DMS114 treated with DMSO at 0.1 percent for 48 hours (cell line): ENCODE measurements around the gene TMEM198.

Source experiments
- DNase-seq: peaks from one replicate; lab custom pipeline; 2025; ENCODE audit not compliant: unreplicated experiment; lab: John Stamatoyannopoulos, UW

Gene TMEM198

GRCh38 chr2:219575566-219576504 lies 32.0 kb downstream of the TMEM198 start:
- no peak for DNase-seq

DNA sequence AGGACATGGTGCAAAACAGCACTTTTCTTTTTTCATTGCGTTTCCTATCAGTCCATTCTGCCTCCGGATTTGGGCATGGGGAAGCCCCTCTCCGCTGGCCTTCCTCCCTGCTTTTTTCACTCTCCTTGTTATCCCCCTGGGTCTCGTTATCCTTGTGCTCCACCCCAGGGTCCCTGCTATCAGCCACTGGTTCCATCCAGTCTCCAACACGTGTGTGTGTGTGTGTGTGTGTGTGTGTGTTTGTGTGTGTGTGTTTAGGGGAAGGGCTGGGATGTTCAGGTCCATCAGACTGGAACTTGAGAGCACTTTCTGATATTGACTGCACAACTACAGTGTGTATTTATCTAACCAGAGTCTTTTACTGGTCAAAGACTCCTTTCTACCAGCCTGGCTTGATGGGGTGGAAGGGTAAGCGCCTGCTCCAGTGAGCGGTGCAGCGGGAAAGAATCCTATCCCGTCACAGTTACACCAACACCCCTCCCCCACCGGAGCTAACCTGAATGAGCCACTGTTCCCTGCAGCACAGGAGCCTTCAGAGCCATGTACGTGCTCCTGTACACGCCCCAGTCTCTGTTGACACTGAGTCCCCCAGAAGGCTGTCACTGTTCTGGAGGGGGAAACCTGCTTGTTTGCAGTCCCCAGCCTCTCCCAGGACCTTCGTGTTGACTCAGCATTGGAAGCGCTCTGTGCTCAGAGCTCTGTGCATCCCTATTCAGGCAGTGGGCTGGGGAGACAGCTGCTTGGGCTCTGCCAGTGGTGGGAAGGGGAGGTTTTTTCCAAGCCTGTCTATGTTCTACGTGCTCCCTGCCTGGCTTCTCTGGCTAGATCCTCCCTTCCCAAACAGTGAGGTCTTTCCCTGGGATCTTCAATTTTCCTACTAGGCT lies 32.9 kb downstream of the TMEM198 start:
- DNase-seq, result no peak

GRCh38 chr2:219578811-219579613 lies 35.2 kb downstream of the TMEM198 start:
- no peak for DNase-seq

DNA sequence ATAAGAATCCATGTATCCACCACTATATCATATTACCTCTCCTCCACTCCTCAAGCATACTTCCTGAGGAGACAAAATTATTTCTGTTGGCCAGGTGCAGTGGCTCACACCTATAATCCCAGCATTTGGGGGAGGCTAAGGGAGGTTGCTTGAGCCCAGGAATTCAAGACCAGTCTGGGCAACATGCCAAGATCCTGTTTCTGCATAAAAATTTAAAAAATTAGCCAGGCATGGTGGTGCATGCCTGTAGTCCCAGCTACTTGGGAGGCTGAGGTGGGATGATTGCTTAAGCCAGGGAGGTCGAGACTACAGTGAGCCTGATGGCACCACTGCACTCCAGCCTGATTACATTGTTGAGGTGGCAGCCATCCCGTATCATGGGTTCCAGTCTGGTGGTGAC lies 37.5 kb downstream of the TMEM198 start:
- no peak for DNase-seq

GRCh38 chr2:219591091-219591490 lies 47.3 kb downstream of the TMEM198 start:
- DNase-seq, result no peak

GRCh38 chr2:219592736-219593135 lies 48.9 kb downstream of the TMEM198 start:
- DNase-seq, result no peak

GRCh38 chr2:219593154-219593553 lies 49.3 kb downstream of the TMEM198 start:
- no peak for DNase-seq

DNA sequence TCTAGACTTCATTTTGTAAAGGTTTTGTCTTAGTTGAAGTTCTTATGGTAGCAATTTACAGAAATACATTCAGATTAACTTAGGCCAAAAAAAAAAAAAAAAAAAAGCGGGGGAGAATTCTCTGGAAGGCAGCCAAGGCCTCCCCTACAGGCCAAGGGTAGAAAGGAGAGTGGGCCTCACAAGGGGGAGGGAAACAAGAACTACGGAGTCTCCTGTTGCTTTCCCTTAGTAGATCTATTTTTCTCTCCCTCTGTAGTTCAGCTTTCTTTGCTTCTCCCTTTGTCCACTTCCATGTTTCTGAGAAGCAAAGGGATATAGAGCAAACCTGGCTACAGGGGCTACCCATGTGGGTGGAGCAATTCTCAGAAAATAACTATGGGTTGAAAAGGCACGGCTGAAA lies 51.4 kb downstream of the TMEM198 start:
- DNase-seq, result no peak

GRCh38 chr2:219596954-219597551 lies 53.2 kb downstream of the TMEM198 start:
- DNase-seq, result no peak

DNA sequence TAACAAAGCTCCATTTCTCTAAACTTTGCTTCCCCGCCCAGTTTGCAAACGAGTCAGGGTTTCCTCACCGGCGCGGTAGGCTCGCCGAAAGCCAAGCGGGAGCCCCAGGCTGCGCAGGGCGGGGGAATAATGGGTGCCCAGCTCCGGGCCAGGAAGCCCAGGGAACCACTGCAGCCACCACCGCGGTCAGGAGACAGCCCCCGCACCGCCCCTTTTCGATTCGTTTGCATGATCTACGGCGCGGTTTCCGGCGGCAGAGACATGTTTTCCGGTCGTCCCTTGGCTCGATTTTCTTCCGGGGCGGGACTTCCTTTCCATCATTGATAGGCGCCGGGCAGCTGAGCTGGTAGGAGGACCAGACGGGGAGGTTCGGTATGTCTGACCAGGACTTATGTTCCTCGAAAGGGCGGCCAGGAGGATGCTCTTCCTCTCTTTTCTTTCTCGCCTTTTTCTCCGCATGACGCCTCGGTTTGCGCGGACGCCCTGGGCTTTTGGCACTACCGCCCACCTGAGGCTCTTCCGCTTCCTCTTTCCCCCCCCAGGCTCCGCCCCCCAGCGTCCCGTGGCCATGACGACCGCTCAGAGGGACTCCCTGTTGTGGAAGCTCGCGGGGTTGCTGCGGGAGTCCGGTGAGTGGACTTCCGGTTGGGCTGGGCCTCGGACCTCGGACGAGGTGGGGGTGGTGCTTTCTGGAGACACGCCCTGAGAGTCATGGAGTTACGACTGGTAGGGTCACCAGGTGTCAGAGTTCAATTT lies 53.9 kb downstream of the TMEM198 start, which contains the start of gene STK11IP:
Gene STK11IP, plus strand, starts transcription at position 306 of the 756 bp plus-strand sequence. Its CDS starts 263 bp downstream, at position 569.
- peak; percentile 94 for DNase-seq

- DNase-seq, result no peak
Observed at GRCh38 chr2:219598308-219599078, 54.7 kb downstream of the TMEM198 start.
